RWPE2 (cell line): ENCODE data around the gene ROR2.

Experiments used
- ATAC-seq: fragments of 200-7000 bp; cut with Tn5 transposase; 3 replicates; pipeline ENCODE4 v1.9.1; 2021; ENCODE audit warnings: low read depth
- DNase-seq: peaks from one replicate; pipeline ENCODE4 v3.0.0-alpha.2; 2020; ENCODE audit warnings: low spot score
- H3K27ac ChIP-seq: fragments of 450-650 bp; 2 replicates; pipeline ENCODE4 v1.5.1; 2017; ENCODE audit warnings: mild to moderate bottlenecking; ENCODE audit not compliant: poor library complexity, severe bottlenecking
- H3K27me3 ChIP-seq: fragments of 250-450 bp; sonication (Bioruptor Pico); 2 replicates; pipeline ENCODE4 v1.5.1; 2021; ENCODE audit warnings: mild to moderate bottlenecking, moderate library complexity; ENCODE audit not compliant: insufficient read depth, poor library complexity, severe bottlenecking
- H3K36me3 ChIP-seq: fragments of 250-450 bp; sonication (Bioruptor Pico); 2 replicates; pipeline ENCODE4 v1.5.1; 2020; ENCODE audit warnings: low read depth, mild to moderate bottlenecking, moderate library complexity
- H3K4me1 ChIP-seq: fragments of 250-450 bp; sonication (Bioruptor Pico); 2 replicates; pipeline ENCODE4 v1.5.1; 2021; ENCODE audit warnings: mild to moderate bottlenecking, moderate library complexity; ENCODE audit not compliant: insufficient read depth, poor library complexity, severe bottlenecking
- H3K4me3 ChIP-seq: fragments of 250-450 bp; sonication (Bioruptor Pico); 2 replicates; pipeline ENCODE4 v1.5.1; 2021; ENCODE audit warnings: mild to moderate bottlenecking, moderate library complexity; ENCODE audit not compliant: severe bottlenecking
- H3K9me3 ChIP-seq: fragments of 250-450 bp; sonication (Bioruptor Pico); 2 replicates; pipeline ENCODE4 v1.5.1; 2021; ENCODE audit warnings: mild to moderate bottlenecking, moderate library complexity; ENCODE audit not compliant: severe bottlenecking
- CTCF ChIP-seq: fragments of 450-650 bp; IDR thresholded peaks from one replicate; pipeline ENCODE4 v1.5.1; 2017; ENCODE audit warnings: mild to moderate bottlenecking, moderate library complexity; ENCODE audit not compliant: poor library complexity, severe bottlenecking

The ROR2 gene

GRCh38 chr9:91655215-91655614, 294.8 kb downstream of the ROR2 start:
- Histone ChIP-seq H3K4me1 (no peaks in the 10 kb centered on the region), H3K4me3 (no peak overlapping the region), H3K27me3 (peaks cover 12% of the 10 kb centered on the region), H3K27ac (no peak overlapping the region), H3K9me3 (no peaks in the 10 kb centered on the region), H3K36me3 (no peaks in the 10 kb centered on the region)
- no peak for TF ChIP-seq CTCF
- no peak for DNase-seq
- ATAC-seq, result no peak

- ATAC-seq, result no peak
- TF ChIP-seq CTCF, result no peak
- H3K4me1 ChIP-seq, result no peaks in the 10 kb centered on the region
Observed at GRCh38 chr9:91654527-91654926, 295.5 kb downstream of the ROR2 start.

GRCh38 chr9:91647371-91647770, 302.7 kb downstream of the ROR2 start:
- TF ChIP-seq CTCF, result no peak
- Histone ChIP-seq H3K9me3 (no peaks in the 10 kb centered on the region), H3K27me3 (peaks cover 23% of the 10 kb centered on the region), H3K4me1 (no peaks in the 10 kb centered on the region), H3K4me3 (no peak overlapping the region), H3K36me3 (no peaks in the 10 kb centered on the region), H3K27ac (no peak overlapping the region)
- no peak for ATAC-seq
- DNase-seq, result no peak

More at GRCh38 chr9:91654527-91654926, 295.5 kb downstream of the ROR2 start:
- H3K9me3 ChIP-seq, result no peaks in the 10 kb centered on the region
- H3K36me3 ChIP-seq, result no peaks in the 10 kb centered on the region
- H3K27ac ChIP-seq, result no peak overlapping the region
- peaks cover 13% of the 10 kb centered on the region for H3K27me3 ChIP-seq
- DNase-seq, result no peak
- no peak overlapping the region for H3K4me3 ChIP-seq

GRCh38 chr9:91646702-91647101, 303.3 kb downstream of the ROR2 start:
- Histone ChIP-seq H3K4me1 (no peaks in the 10 kb centered on the region), H3K27me3 (peaks cover 20% of the 10 kb centered on the region), H3K36me3 (no peaks in the 10 kb centered on the region), H3K27ac (no peak overlapping the region), H3K9me3 (no peaks in the 10 kb centered on the region), H3K4me3 (no peak overlapping the region)
- no peak for ATAC-seq
- TF ChIP-seq CTCF, result no peak
- no peak for DNase-seq

- ATAC-seq (no peak), DNase-seq (no peak)
- Histone ChIP-seq H3K4me3 (no peak overlapping the region), H3K4me1 (no peaks in the 10 kb centered on the region), H3K9me3 (no peaks in the 10 kb centered on the region), H3K36me3 (no peaks in the 10 kb centered on the region), H3K27ac (no peak overlapping the region), H3K27me3 (peaks cover 8% of the 10 kb centered on the region)
- TF ChIP-seq CTCF, result no peak
Observed at GRCh38 chr9:91644433-91644832, 305.6 kb downstream of the ROR2 start.
